GM18858 (cell line): Measurements from ENCODE around the gene PAK6.

Experiments used
- ATAC-seq: cut with Tn5 transposase; IDR thresholded peaks from one replicate; pipeline ENCODE4 v1.9.1; 2021; ENCODE audit not compliant: unreplicated experiment

Gene PAK6

DNA sequence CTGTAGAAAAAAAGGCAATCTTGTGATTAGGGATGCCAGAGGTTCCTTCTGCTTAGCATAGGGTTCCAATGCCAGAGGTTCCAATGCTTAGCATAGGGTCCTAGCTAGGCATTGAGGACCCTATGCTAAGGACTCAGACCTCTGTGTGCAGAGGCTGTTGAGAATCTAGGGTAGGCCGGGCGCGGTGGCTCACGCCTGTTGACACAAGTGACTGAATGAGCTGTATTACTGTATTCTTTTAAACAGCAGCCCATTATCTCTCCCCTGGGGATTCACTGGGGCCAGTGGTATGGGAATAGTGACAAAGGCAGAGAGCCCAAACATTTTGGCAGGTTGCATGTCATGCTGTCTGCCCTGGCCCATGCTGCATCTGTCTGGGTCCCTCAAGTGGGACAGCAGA lies 16.2 kb downstream of the PAK6 start:
- ATAC-seq = no peak

DNA sequence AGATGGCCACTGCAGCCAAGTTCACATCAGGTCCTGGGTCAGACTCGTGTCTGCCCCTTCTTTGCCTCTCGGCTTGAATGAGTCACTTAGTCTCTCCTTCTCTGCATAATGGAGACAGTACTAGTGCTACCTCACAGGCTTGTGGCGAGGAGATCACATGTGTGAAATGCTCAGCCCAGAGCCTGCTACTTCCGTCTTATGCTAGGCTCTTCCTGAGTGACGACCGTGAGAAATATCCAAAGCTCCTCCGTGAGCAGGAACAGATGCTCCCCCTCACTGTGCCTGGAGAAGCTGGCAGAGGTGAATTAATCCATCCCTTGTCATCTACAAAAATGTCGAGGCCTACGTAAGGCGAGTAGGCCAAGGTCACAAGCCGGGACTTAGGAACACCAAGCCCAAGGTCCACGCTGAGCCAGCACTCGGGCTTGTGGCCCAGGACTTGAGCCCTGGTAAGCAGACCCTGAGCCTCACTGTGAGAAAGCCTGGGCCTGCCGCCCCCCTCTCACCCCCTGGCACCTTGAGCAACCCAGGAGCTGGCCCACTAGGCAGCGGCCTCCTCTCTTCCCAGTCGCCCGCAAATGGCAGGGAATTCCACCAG lies 17.9 kb downstream of the PAK6 start:
- no peak for ATAC-seq

DNA sequence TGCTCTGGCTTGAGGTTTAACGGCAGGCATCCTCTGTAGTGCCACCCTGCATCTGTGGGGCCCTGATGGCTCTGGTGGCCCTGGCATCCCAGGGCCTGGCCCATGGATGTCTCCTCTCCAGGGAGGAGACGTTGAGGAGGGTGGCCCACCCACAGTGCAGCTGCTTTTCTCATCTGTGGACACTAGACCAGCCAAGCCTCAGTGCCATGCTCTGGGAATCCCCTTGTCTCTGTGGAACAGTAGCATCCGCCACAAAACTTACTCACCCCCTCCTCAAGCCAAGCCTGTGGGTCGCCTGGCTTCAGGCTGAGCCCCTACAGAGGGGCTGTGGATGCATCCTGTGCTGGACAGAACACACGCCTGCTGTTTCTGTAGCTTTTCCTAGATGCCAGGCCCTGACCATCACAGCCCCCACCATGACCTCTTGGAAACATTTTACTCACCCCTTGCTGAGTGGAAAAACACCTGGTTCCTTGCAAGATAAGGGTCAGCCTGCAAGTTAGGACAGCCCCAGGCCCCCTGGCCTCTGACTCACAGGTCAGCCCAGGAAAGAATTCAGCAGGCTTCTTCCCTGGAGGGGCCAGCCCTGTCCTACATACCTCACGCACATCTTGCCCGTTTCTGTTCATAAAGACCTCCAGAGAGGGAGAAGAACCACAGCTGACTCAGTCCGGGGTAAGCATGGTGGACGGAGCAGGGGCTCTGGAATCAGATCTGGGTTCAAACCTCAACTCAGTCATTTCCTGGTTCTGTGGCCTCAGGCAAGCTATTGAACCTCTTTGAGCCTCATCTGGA lies 19.0 kb downstream of the PAK6 start:
- ATAC-seq = no peak

DNA sequence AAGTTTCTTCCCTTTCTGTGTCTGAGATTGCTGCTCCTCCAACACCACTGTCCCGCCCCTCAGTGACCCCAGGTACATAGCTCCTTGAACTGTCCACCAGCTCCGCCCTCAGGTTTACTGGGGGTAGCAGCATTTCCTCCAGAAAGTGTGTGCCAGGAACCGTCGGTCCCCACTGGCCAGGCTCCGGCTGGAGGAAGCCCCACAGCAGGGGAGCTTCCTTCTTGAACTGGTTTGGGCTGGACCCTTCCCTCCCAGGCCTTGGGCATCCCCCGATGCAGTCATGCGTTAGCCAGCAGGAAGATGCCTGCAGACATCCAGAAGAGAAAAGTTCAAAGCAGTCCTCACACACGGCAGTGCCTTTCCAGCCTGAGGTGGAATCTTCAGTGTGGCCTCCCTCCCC lies 19.7 kb downstream of the PAK6 start:
- no peak for ATAC-seq

DNA sequence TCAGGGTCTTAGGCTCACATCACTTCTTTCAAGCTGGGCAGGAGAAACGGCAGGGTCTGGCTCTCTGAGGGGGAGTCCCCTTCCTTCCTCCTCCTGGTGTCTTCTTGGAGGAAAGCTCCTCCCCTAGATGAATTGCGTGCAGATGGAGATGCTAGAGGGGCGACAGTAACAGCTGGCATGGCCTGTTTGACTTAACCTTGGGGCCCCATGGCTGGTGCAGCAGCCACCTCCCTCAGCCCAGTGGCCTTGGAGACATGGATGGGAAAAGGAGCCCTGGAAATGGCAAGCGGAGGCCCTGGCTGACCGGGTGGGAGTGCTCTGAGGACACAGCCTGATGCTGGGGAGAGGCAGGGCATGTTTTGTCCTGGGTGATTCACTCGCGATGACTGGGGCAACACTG lies 20.2 kb downstream of the PAK6 start:
- no peak for ATAC-seq

DNA sequence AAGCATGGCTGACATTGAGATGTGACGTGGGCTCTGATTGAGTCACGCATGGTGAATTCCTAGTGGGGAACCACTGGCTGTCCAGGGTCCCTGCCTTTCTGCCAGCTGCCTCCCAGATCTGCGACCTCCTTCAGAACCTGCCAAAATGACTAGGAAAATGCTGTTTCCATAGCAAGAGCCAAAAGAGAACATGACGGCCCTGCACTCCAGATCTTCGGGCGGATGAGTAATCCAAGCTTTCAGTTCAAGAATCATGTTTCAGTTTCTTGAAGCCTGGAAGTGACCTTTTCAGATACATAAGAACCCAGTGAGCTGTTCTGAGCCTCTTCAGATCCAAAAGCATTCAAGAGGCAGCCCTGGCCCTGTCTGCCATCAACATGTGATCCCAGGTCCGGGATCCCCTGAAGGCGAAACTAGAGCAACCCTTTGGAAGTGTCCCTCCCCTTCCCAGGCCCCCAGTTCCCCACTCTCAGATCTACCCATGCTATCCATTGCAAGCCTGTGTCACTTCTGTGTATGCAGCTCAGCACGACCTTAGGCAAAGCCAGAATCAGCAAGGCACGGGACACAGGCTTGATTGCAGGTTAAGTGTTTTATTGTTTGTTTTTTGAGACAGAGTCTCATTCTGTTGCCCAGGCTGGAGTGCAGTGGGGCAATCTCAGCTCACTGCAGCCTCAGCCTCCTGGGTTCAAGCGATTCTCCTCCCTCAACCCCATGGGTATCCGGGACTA lies 24.3 kb downstream of the PAK6 start:
- no peak for ATAC-seq

DNA sequence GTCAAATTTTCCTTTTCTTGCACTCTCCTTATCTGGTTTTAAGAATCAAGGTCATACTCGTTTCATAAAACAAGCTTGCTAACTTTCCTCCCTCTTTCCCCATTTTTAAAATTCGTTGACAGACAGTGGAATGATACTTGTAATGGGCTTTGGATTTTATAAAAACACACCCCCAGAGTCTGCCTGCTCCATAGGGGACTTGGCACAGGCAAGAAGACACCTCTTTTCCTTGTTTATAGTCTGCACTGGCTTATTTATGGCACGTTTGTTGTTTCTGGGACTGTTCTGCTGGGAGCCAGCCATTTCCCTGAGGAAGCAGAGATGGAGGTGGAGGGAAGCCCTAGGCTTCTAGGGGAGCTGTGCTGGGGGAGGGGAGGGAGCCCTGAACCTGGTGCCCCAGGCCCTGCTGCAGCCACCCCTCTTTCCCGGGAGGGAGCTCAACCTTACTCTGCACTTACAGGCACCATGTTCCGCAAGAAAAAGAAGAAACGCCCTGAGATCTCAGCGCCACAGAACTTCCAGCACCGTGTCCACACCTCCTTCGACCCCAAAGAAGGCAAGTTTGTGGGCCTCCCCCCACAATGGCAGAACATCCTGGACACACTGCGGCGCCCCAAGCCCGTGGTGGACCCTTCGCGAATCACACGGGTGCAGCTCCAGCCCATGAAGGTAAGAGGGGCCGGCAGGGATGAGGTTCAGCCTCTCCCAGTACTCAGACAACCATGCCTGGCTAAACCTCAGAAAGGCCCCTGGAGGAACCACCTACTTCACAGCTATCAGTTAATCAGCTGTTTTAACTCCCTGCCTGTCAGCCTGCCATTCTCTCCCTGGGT lies 25.7 kb downstream of the PAK6 start:
- no peak for ATAC-seq

DNA sequence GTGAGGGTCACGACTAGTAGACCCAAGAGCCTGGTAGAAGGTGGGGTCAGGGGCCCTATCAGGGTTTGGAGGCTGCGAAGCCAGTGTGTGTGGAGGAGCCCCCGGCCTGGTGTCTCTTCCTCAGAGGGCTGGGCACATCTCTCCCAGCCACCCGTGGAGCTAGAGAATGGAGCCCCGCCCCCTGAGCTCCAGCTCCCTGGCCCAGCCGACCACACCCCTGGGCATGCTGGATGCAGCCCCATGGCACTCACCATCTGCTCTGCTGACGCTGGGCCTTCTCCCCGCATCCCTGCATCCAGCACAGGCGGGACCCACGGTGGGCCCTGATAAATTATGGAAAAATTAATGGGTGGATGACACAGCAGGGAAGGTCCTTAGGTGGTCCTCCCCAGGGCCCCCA lies 26.5 kb downstream of the PAK6 start:
- ATAC-seq = no peak

DNA sequence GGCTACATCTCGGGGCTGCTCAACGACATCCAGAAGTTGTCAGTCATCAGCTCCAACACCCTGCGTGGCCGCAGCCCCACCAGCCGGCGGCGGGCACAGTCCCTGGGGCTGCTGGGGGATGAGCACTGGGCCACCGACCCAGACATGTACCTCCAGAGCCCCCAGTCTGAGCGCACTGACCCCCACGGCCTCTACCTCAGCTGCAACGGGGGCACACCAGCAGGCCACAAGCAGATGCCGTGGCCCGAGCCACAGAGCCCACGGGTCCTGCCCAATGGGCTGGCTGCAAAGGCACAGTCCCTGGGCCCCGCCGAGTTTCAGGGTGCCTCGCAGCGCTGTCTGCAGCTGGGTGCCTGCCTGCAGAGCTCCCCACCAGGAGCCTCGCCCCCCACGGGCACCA lies 27.0 kb downstream of the PAK6 start:
- ATAC-seq = no peak

DNA sequence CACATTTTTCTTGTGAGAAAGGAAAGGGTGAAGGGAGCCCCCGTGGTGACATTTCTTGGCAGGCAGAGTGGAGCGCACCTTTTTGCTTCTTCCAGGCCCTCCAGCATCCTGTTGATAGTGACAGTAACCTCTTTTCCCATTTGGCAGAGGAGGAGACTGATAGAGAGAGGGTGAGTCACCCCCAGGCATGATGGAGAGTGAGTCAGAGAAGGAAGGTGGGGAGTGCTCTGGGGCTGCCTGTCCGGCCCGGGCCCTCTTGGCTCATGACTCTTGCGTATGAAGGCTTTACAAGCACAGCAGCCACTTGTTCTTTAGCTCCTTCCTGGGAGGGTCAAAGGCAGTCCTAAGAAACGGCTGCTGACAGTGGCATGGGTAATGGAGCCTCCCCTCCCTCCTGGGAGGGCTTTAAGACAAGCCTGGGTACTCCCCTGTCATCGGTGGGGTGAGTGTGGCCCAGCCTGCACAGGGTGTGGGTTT lies 28.0 kb downstream of the PAK6 start:
- ATAC-seq = no peak

DNA sequence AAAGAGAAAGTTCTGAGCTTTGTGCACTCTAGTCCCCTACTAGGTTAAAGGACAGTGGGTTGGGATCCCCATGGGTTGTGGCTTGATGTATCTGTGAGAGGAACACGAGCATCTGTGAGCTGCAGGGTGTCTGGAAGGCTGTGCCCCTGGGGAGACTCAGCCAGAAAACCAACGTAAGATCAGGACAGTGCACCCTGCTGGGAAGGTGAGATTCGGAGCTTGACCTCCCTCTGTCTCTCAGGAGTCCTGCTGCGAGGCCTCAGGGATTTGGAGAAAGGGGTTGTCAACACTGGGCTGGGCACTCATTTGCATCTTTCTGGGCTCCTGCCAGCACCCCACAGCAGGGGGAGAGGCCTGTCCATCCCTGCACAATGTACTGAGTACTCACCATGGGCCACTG lies 28.8 kb downstream of the PAK6 start:
- no peak for ATAC-seq

DNA sequence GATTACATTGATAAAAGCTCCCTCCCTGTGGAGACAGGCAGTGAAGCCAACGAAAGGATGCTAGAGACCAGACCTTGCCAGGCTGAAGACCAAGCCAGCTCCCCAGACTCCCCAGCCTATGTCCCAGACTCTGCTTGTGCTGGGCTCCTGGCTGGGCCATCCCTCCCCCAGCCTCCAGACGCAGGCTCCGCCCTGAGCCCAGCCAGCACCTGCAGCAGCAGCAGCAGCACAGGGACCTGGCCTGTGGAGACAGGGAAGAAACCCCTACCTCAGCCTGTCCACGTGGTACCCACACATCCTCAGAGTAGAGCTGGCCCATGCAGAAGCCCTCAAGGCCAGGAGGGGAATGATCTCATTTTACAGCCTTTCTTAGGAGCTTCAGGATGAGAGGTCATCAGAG lies 30.7 kb downstream of the PAK6 start:
- ATAC-seq = no peak

DNA sequence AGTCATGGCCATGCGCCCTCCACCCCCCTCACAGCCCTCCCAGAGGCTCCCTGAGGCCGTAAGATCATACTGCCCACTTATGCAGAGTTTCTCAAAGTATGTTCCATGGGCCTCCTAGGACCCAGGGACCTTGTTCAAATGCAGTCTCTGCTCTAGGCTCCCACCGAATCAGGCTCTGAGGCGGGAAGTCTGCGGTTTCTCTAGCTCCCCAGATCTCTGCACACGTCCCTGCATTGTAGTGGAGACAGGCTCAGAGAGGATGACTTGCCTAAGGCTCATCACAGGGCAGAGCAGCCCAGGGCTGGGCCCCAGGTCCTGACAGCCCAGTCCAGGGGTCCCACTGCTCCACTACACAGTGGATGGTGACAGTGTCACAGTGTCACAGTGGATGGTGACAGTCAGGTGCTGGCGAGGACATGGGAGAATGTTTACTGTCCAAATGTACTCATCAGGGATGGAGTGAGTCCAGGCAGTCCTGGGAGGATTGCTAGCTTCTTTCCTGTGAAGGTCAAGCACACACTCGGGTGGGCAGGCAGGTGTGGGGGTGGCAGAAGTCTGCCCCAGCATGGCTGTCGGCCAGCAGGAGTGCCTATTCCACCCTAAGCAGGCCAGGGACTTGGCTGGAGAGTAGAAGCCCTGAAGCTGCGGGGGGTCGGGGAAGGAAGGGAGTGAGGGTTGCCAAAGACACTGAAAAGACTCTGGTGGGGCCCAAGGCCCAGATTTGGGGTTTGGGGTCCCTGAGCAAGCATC lies 31.6 kb downstream of the PAK6 start:
- ATAC-seq = no peak

DNA sequence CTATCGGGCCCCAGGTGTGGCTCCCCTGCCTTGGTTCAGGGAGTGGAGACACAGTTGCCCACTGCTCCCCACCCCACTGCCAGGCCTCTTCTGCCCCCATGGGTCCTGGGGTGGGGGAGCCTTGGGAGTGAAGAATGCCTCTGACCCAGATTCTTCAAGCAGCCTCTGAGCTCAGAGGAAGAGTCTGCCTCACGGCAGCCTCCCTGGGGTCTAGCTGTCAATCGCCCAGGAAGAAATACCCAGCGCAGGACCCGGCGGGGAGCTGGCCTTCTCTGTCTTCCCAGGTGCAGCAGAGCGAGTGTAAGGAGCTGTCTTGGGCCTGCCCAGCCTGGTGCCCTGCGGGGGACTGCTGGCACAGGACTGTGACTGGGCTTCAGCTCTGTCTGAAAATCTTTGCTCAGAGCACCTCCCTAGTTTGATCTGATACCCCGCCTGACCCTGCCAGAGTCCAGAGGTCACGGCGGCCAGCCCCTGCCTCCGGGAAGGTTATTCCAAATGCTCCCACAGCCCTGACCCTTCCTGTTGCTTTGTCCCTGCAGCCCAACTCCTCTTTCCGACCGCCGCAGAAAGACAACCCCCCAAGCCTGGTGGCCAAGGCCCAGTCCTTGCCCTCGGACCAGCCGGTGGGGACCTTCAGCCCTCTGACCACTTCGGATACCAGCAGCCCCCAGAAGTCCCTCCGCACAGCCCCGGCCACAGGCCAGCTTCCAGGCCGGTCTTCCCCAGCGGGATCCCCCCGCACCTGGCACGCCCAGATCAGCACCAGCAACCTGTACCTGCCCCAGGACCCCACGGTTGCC lies 33.0 kb downstream of the PAK6 start:
- ATAC-seq = no peak

DNA sequence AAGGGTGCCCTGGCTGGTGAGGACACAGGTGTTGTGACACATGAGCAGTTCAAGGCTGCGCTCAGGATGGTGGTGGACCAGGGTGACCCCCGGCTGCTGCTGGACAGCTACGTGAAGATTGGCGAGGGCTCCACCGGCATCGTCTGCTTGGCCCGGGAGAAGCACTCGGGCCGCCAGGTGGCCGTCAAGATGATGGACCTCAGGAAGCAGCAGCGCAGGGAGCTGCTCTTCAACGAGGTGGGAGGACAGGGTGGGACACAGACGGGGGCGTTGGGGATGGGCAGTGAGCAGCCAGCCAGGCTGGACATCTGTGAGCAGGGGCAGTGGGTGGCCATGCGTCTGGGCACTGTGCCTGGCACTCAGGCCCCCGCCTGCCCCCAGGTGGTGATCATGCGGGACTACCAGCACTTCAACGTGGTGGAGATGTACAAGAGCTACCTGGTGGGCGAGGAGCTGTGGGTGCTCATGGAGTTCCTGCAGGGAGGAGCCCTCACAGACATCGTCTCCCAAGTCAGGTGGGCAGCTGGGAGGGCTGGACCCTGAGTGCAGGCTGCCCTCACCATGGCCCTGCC lies 33.7 kb downstream of the PAK6 start:
- ATAC-seq = no peak

DNA sequence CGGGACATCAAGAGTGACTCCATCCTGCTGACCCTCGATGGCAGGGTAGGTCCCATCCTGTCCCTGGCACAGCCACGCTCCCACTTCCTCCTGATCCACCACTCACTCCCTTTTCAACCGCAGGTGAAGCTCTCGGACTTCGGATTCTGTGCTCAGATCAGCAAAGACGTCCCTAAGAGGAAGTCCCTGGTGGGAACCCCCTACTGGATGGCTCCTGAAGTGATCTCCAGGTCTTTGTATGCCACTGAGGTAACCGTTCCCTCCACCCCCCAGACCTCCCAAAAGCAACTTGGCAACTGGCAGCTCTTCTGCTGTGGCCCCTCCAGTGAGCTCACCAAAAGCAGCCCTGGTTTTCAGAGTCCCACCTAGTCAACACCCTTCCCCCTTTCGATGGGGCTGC lies 34.6 kb downstream of the PAK6 start:
- no peak for ATAC-seq

DNA sequence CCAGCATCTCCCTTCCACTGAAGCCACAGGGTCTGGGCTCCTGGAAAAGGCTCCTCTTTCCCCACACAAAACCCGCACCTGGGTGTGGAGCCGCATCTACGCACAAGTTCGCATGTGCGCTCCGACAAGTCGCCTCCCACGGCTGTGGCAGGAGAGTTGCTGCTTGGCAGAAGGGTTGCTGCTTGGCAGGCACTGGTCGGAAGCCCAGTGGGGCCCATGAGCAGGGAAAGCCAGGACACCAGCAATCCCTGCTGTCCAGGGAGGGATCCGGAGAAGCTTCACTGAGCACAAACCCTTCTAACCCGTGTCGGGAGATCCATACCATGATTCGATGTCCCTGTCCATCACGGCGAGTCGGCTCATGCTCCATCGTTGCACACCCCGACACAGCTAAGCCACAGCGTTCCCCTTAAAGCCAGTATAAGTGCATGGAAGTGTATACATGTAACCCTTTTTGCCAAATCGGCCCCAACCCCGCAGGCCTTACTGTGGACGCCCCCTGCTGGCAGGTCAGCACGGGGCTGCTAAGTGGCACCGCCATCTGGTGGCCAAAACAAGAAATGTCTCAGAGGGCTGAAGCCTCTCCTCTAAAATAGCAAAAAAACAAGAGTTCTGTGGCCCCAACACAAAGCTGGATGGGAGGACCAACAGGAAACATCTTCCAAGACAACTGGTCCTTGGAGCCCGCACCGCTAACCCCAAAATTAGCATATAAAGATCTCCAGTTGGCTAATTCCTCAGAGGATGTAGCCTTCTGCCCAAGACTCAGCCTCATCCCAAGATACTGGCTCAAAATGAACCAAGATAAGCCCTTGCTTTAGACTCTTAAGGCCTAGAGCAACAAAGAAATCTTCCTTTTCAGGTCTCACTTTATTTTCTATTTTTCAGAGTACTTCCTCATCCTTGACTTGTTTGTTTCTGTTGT lies 35.7 kb downstream of the PAK6 start:
- no peak for ATAC-seq

DNA sequence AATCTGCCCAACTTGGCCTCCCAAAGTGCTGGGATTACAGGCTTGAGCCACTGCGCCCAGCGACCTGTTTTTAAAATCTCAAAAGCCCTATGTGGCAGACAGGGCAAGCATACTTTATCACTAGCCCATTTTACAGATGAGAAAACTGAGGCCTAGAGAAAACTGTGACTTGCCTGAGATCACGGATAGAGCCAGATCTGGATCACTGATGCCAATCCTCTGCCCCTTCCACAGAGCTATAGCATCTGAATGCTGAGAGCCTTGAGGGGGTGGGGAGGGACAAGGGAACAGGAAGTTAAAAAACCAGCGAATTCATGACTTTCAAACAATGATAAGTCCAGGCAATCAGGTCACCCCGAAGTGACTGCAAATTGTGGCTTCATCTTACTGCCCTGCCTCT lies 36.7 kb downstream of the PAK6 start:
- no peak for ATAC-seq
